HG02840 (cell line): ENCODE data around the gene DPP6.

Source experiments
- ATAC-seq: cut with Tn5 transposase; IDR thresholded peaks from one replicate; pipeline ENCODE4 v1.9.1; 2021; ENCODE audit warnings: mild to moderate bottlenecking, moderate library complexity, moderate number of reproducible peaks; ENCODE audit not compliant: unreplicated experiment, low FRiP score

The DPP6 gene

GRCh38 chr7:154204046-154204445 lies 151.8 kb downstream of the DPP6 start:
- no peak for ATAC-seq

DNA sequence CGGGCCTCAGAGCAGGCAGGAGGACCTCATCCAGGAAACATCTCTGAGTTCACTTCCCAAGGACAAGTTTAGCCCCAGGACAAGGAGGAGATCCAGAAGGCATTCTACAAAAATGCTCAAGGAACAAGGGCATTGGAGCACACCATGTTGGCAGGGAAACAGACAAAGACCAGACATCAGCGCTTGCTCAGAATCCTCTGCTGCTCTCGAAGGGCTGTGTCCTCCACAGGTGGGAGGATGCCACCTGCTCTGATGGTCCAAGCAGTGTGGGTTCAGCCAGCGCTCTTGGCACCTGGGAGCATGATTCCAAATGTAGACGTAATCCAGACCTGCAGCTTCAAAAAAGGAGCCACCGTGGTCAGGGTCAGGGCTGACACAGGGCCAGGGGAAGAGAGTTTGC lies 160.7 kb downstream of the DPP6 start:
- ATAC-seq = no peak

DNA sequence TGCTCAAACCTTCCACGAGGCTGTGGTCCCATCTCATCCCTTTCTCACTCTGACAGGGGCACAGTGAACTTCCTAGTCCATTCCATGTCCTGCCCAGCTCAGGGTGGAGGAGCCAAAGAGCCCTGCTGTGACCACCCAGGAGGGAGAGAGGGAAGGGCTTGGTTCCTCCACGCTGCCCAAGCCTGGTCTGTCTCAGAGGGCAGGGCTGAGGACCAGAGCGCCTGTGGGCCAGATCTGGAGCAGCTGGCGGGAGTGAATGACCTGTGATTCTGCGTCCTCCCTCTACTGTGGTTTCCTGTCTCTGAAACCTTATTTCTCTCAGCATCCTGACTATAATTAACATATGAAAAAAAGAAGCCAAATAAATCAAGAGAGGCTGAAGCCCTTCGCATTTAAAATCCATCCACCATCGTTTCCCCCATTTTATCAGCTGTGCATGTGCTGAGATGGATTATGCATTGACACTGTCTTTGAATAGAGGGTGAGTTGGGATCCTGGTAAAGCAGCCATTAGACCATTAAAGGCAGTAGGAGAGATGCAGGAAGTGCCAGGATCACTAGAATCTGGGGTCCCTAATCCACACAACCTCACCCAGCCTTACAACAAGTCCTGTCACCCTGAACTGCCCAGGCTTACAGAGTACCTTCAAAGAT lies 165.6 kb downstream of the DPP6 start:
- ATAC-seq = no peak

- ATAC-seq = no peak
Observed at GRCh38 chr7:154231732-154232131, 179.5 kb downstream of the DPP6 start.

GRCh38 chr7:154232700-154233099 lies 180.5 kb downstream of the DPP6 start:
- ATAC-seq = no peak

- no peak for ATAC-seq
Observed at GRCh38 chr7:154241988-154242387, 189.8 kb downstream of the DPP6 start.

DNA sequence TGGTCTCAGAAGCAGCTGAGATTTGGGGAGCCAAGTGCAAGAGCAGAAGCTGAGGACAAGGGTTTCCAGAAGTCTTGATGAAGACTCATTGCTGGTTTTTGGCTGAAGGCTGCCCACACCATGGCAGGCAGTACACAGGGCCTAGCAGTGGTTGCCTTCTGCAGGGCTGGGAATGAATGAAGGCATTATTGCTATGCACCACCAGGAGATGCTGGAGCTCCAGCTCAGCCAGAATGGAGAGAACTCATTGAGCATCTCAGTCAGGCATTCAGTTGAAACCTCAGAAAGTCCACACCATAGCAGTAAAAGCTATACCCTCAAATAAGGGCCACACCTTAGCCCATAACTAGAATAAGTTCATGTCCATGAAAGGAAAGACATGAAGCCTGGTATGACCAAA lies 190.5 kb downstream of the DPP6 start:
- no peak for ATAC-seq

DNA sequence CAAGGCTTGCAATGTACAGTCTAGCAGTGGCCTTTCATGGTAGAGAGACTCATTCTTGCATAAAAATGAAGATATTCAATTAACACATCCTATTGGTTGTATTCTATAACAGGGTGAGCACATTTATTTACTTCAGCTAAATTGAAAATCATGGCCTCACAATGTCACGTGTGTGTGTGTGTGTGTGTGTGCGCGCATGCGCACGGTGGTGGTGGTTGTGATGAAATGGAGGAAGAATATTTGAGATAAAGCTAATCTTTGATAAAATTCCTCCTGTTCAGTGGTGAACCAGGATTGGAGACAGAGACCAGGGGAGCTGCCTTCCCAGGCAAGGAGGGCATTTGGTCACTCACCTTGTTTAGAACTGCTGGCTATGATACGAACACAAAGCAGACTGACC lies 199.8 kb downstream of the DPP6 start:
- no peak for ATAC-seq

DNA sequence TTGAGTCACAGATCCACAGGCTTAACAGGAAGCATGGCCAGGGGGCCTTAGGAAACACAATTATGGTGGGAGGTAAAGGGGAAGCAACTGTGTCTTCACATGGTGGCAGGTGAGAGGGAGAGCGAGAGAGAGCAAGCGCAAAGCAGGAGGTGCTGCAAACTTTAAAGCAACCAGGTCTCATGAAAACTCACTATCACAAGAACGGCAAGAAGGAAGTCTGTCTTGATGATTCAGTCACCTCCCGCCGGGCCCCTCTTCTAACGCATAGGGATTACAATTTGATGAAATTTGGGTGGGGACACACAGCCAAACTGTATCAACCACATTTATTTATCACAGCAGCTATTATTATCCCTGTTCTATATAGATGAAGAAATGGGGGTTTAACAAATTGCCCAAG lies 201.6 kb downstream of the DPP6 start:
- ATAC-seq = no peak

DNA sequence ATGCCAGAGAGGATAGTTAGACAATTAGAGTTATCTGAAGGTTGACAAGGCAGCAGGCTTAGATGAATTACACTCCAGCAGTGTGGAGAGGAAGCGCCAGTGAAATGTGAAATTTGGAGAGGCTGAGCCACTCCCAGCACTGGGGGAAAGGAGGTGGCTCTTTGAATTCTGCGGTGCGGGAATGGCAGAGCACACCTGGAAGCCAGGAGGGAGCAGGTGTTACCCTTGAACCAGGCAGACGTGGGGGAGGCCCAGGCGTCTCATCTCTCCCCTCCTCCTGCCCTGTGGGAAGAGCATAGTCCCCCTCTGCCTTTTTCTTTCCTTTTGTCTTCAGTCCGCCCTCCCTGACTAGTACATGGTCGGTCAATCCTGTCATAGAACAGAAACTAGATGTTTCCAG lies 203.1 kb downstream of the DPP6 start:
- ATAC-seq = no peak

DNA sequence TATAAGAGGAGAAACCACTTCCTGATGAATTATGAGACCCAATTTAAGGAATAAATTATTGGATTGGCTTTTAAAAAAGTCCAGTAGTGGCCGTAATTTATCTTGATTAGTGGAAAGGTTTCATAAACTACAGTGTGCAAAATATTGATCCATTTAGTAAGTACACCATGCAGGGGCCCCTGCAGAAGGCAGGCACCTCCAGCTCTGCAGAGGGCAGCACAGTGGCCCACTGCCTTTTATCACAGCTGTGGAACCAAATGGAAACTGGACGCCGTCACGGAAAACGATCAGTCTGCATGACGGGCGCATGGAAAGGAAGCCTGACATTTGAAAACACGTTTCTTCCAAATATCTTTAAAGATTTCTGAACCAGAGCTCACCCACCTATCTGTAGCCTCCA lies 204.0 kb downstream of the DPP6 start:
- no peak for ATAC-seq

DNA sequence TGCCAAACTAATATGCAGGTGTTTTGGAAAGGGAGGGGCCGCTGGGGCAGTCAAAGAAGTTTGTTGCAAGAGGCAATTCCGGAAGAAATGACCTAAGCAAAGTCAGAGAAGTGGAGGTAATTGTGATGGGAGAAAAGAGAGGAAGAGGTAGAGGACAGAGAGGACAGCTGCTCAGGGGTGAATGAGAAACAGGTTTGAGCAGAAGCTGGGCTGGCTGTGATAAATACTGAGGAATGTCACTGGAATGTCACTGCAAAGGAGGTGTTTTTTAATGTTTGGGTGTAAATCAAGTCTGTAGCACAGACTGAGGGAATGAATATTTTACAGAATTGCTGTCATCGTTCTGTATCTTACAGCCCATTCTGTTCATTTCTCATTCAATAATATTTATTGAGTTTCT lies 207.2 kb downstream of the DPP6 start:
- no peak for ATAC-seq

DNA sequence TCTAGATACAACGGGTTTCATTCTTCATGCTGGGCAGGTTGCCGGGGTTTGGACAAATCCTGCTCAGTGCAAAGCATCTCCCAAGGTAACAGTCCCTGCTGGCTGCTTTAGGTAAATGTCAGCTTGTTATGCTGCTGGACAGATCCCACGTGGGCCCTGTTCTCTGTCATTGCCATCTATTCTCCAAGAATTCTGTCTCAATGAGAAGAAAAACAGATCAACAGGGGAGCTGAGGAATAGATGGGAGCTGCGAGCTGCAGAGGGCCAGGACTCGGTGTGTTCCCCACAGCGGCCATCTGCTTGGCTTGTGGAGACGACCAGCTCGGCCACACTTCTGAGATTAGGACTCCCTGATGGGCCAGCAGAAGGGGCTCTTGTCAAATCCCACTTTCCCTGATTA lies 235.2 kb downstream of the DPP6 start:
- ATAC-seq = no peak

DNA sequence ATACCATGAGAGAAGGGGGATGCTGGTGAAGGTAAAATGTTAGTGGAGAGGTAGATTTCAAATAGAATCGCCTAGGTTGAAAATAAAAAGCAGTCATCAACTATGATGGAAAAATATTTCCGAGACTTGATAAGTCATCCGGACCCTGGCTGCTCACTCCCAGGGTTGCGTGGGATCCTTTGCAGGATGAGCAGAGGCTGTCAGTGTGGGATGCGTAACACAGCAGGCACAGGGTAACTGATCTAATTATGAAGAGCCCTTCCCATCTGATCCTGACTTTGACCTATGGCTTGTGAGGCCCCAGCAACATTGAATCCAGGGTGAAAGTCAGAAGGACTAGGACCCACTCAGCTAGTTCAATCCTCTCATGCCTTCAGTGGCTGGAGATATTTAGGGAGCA lies 236.9 kb downstream of the DPP6 start:
- no peak for ATAC-seq

- ATAC-seq = no peak
Observed at GRCh38 chr7:154296443-154296842, 244.2 kb downstream of the DPP6 start.

DNA sequence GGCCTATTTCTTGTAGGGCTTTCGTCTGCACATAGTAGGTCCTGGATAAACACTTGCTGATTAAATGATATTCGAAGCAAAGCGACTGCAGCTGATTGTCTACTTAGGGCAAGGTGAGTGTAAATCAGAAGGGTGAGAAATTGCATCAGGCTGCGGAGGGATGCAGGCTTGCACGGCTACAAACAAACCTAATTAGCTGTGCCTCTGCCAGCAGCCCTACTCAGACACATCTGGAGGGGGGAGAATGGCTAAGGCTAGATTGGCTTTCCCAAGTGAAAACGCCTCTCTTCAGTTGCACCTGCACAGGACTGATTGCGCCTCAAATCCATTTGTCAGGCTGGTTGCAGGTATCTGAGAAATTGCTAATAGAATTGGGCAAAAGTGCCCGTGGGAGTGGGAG lies 247.5 kb downstream of the DPP6 start:
- no peak for ATAC-seq

DNA sequence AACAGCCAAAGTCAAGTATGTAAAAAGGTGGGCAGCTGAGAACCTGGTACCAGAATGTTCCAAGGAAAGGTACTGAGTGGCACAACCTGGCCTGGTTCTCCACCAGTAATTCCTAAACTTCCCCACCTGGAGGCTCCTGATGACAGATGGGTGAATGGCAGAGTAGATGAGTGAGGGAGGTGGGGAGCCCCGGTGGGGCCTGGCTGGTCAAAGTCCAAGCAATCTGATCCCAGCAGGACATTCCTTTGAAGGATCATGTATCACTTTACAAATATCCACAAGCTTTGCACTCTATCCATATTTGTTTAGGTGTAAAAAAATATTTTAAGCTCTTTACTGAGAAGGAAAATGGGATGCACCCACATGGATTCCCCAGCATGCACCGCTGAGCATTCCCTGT lies 250.2 kb downstream of the DPP6 start:
- no peak for ATAC-seq

GRCh38 chr7:154304231-154304630 lies 252.0 kb downstream of the DPP6 start:
- ATAC-seq = no peak

DNA sequence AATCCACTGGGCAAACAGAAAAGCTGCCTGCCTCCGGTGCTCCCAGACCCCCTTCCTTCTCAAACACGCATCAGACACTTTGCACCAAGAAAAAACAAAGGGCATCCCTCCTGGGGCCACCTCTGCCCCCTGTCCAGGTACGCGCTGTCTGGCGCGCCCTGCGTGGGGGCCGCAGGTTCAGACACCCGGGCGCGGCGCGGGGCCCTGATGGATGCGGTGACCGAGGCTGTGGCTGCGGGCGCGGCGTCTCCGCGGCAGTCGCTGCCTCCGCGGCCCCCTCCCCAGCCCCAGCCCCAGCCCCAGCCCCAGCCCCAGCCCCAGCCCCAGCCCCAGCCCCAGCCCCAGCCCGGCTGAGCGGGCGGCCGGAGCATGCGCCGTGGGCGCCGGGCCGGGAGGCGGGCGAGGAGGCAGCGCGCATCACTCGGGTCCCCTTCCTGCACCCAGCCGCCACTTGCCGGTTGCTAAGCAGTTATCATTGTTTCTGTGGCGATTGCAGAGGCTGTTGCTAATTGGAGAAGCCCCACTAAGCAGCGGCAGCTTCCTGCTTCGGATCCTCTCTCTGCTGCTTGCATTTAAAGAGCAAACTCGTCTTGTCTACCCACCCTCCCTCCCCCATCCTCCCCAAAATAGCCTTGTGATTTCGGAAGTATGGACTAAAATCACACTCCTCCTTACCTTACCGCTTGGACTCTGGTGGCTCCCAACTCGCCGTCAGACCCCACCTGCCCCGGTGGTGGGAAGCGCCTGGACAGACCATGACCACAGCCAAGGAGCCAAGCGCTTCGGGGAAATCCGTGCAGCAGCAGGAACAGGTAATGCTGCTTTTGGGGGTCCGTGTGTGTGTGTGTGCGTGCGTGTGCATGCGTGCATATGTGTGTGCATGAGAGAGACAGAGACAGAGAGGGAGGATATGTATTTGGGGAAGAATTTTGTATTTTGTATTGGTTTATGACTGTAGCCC lies 252.8 kb downstream of the DPP6 start:
- no peak for ATAC-seq

- ATAC-seq = no peak
Observed at GRCh38 chr7:154306036-154306435, 253.8 kb downstream of the DPP6 start.

- ATAC-seq = no peak
Observed at GRCh38 chr7:154308928-154309327, 256.7 kb downstream of the DPP6 start.

- no peak for ATAC-seq
Observed at GRCh38 chr7:154310114-154310513, 257.9 kb downstream of the DPP6 start.
